IMR-90 (cell line): ENCODE data around the gene VAMP3. TPM values are rescaled to one million over a fixed set of nuclear protein-coding genes. Genes with fewer than 3 reads are reported as not detected.
A peak's percentile ranks its signal among the peaks of the same experiment; 100 is the strongest.

Experiments
- ATAC-seq: fragments of 200-7000 bp; cut with Tn5 transposase; 2 replicates; pipeline ENCODE4 v1.9.1; 2020; ENCODE audit warnings: low read depth, mild to moderate bottlenecking, moderate library complexity
- BruUV-seq: library from RNA; stranded (reverse); fragments of 400-500 nt; replicated peaks from 2 replicates; lab custom pipeline; 2021; lab: Mats Ljungman, UMichigan
- CTCF ChIA-PET: fragments of 300-600 bp; formaldehyde crosslinking; extraction: SDS; loops from one replicate; lab custom pipeline; 2021; ENCODE audit warnings: antibody characterized with exemption; lab: Yijun Ruan, JAX
- POLR2A ChIA-PET: fragments of 300-600 bp; sonication (Branson Sonifier 250); formaldehyde crosslinking; loops from one replicate; lab custom pipeline; 2022; ENCODE audit warnings: antibody characterized with exemption; ENCODE audit not compliant: unreplicated experiment; lab: Charles Lee
- DNase-seq: peaks from one replicate; pipeline ENCODE4 v3.0.0; 2013
- H2AFZ ChIP-seq: replicated peaks from 2 replicates; pipeline ENCODE3; 2013; ENCODE audit warnings: low read length, mild to moderate bottlenecking; ENCODE audit not compliant: poor library complexity
- H2AK5ac ChIP-seq: 2 replicates; pipeline ENCODE4 v1.6.1; 2013; ENCODE audit warnings: low read depth, low read length, inconsistent platforms
- H2AK9ac ChIP-seq: replicated peaks from 2 replicates; pipeline ENCODE3; 2013; ENCODE audit warnings: mild to moderate bottlenecking, low read depth, low read length, moderate library complexity; ENCODE audit not compliant: poor library complexity
- H2BK120ac ChIP-seq: 2 replicates; pipeline ENCODE4 v1.6.1; 2013; ENCODE audit warnings: low read depth, low read length, inconsistent platforms
- H2BK15ac ChIP-seq: 3 replicates; pipeline ENCODE4 v1.6.1; 2013; ENCODE audit warnings: low read depth, low read length, inconsistent platforms
- H2BK20ac ChIP-seq: 2 replicates; pipeline ENCODE4 v1.6.1; 2013; ENCODE audit warnings: low read depth, mild to moderate bottlenecking, inconsistent platforms, low read length, moderate library complexity
- H2BK5ac ChIP-seq: 2 replicates; pipeline ENCODE4 v1.6.1; 2013; ENCODE audit warnings: mild to moderate bottlenecking, low read depth, low read length, inconsistent platforms; ENCODE audit not compliant: poor library complexity, severe bottlenecking
- H3K14ac ChIP-seq: replicated peaks from 2 replicates; pipeline ENCODE4 v1.6.1; 2013; ENCODE audit warnings: low read depth, low read length, inconsistent platforms
- H3K18ac ChIP-seq: 2 replicates; pipeline ENCODE4 v1.6.1; 2013; ENCODE audit warnings: low read depth, low read length, control low read depth
- H3K23ac ChIP-seq: 2 replicates; pipeline ENCODE4 v1.6.1; 2013; ENCODE audit warnings: low read depth, low read length, inconsistent platforms
- H3K27ac ChIP-seq: 2 replicates; pipeline ENCODE4 v1.5.1; 2013; ENCODE audit warnings: mild to moderate bottlenecking, control low read depth, low read length; ENCODE audit not compliant: insufficient read depth
- H3K27me3 ChIP-seq: 2 replicates; pipeline ENCODE4 v1.6.1; 2013; ENCODE audit warnings: low read length; ENCODE audit not compliant: control insufficient read depth, insufficient read depth
- H3K36me3 ChIP-seq: 2 replicates; pipeline ENCODE4 v1.6.1; 2013; ENCODE audit warnings: low read length, mixed read lengths; ENCODE audit not compliant: control insufficient read depth, insufficient read depth
- H3K4ac ChIP-seq: 2 replicates; pipeline ENCODE4 v1.6.1; 2013; ENCODE audit warnings: low read depth, low read length, inconsistent platforms
- H3K4me1 ChIP-seq: 2 replicates; pipeline ENCODE4 v1.6.1; 2013; ENCODE audit warnings: low read length, mixed read lengths; ENCODE audit not compliant: control insufficient read depth, insufficient read depth
- H3K4me2 ChIP-seq: 2 replicates; pipeline ENCODE4 v1.6.1; 2013; ENCODE audit warnings: low read depth, mild to moderate bottlenecking, control low read depth, low read length, moderate library complexity
- H3K4me3 ChIP-seq: 2 replicates; pipeline ENCODE4 v1.5.1; 2013; ENCODE audit warnings: low read depth, mild to moderate bottlenecking, control low read depth, low read length, moderate library complexity; ENCODE audit not compliant: insufficient read depth
- H3K56ac ChIP-seq: 2 replicates; pipeline ENCODE4 v1.6.1; 2013; ENCODE audit warnings: low read length, inconsistent platforms; ENCODE audit not compliant: insufficient read depth; ENCODE audit errors: extremely low read depth
- H3K79me1 ChIP-seq, 2 experiments: 2 replicates each; pipeline ENCODE4 v1.6.1; 2013; ENCODE audit warnings: low read length in 2 of 2, inconsistent platforms in 1 of 2, low read depth in 1 of 2
- H3K9ac ChIP-seq: 2 replicates; pipeline ENCODE4 v1.6.1; 2013; ENCODE audit warnings: low read depth, low read length, control low read depth
- H3K9me1 ChIP-seq: 2 replicates; pipeline ENCODE4 v1.6.1; 2013; ENCODE audit warnings: low read length, inconsistent platforms; ENCODE audit not compliant: insufficient read depth
- H3K9me3 ChIP-seq: 2 replicates; pipeline ENCODE4 v1.6.1; 2013; ENCODE audit warnings: low read length; ENCODE audit not compliant: control insufficient read depth, insufficient read depth
- H4K20me1 ChIP-seq: 2 replicates; pipeline ENCODE4 v1.6.1; 2013; ENCODE audit warnings: low read length, inconsistent platforms; ENCODE audit not compliant: insufficient read depth
- H4K5ac ChIP-seq: 2 replicates; pipeline ENCODE4 v1.6.1; 2013; ENCODE audit warnings: mild to moderate bottlenecking, low read depth, low read length, control low read depth
- H4K8ac ChIP-seq, 2 experiments: 2 replicates each; pipeline ENCODE4 v1.6.1; 2013; ENCODE audit warnings: low read depth in 2 of 2, low read length in 2 of 2, control low read depth in 1 of 2, inconsistent platforms in 1 of 2
- H4K91ac ChIP-seq: 2 replicates; pipeline ENCODE4 v1.6.1; 2013; ENCODE audit warnings: low read depth, low read length, inconsistent platforms; ENCODE audit not compliant: insufficient read depth
- BHLHE40 ChIP-seq: fragments of 150-350 bp; IDR thresholded peaks from 2 replicates; pipeline ENCODE4 v1.6.1; 2016; ENCODE audit warnings: mild to moderate bottlenecking, low read depth, low read length
- CEBPB ChIP-seq: IDR thresholded peaks from 2 replicates; pipeline ENCODE4 v1.6.1; 2012; ENCODE audit warnings: low read depth, low read length, improper control_type of control experiment
- CHD1 ChIP-seq: IDR thresholded peaks from 2 replicates; pipeline ENCODE4 v1.6.1; 2012; ENCODE audit warnings: low read depth, low read length, improper control_type of control experiment
- FOS ChIP-seq: fragments of 150-350 bp; IDR thresholded peaks from 2 replicates; pipeline ENCODE4 v1.6.1; 2016; ENCODE audit warnings: low read depth, low read length
- MAFK ChIP-seq: IDR thresholded peaks from 2 replicates; pipeline ENCODE4 v1.6.1; 2012; ENCODE audit warnings: low read depth, low read length, improper control_type of control experiment
- MAZ ChIP-seq: IDR thresholded peaks from 2 replicates; pipeline ENCODE4 v1.6.1; 2012; ENCODE audit warnings: low read depth, mild to moderate bottlenecking, low read length, improper control_type of control experiment, moderate library complexity, borderline replicate concordance
- MXI1 ChIP-seq: IDR thresholded peaks from 2 replicates; pipeline ENCODE4 v1.6.1; 2012; ENCODE audit warnings: low read depth, mild to moderate bottlenecking, low read length, moderate library complexity, borderline replicate concordance
- NFE2L2 ChIP-seq: fragments of 150-350 bp; IDR thresholded peaks from 2 replicates; pipeline ENCODE4 v1.6.1; 2016; ENCODE audit warnings: low read depth, mild to moderate bottlenecking, low read length
- POLR2A ChIP-seq: IDR thresholded peaks from 2 replicates; pipeline ENCODE4 v1.6.1; 2012; ENCODE audit warnings: mild to moderate bottlenecking, low read depth, low read length
- RAD21 ChIP-seq: IDR thresholded peaks from 2 replicates; pipeline ENCODE4 v1.6.1; 2012; ENCODE audit warnings: low read length, improper control_type of control experiment
- RCOR1 ChIP-seq: IDR thresholded peaks from 2 replicates; pipeline ENCODE4 v1.6.1; 2012; ENCODE audit warnings: mild to moderate bottlenecking, low read length, improper control_type of control experiment; ENCODE audit not compliant: insufficient replicate concordance
- RFX5 ChIP-seq: IDR thresholded peaks from 2 replicates; pipeline ENCODE4 v1.8.0; 2012; ENCODE audit warnings: low read depth, mild to moderate bottlenecking, low read length, moderate library complexity
- SMC3 ChIP-seq: fragments of 150-350 bp; IDR thresholded peaks from 2 replicates; pipeline ENCODE4 v1.6.1; 2016; ENCODE audit warnings: low read depth, mild to moderate bottlenecking, antibody characterized with exemption, low read length, moderate library complexity
- WGBS, 2 experiments: methylation state at CpG; one replicate each; pipeline versions ENCODE4 v1.1.5 to v1.1.7; 2013; ENCODE audit warnings: missing lambda C conversion rate in 2 of 2; ENCODE audit not compliant: insufficient read length in 1 of 2; ENCODE audit errors: extremely low coverage in 2 of 2; 5-methylcytosine and 5-hydroxymethylcytosine counted together
- dilution Hi-C: fragments of 300-500 bp; cut with HindIII; formaldehyde crosslinking; loops from one replicate; pipeline ENCODE4 v1.14.3; 2018; ENCODE audit warnings: low sequenced_read_pairs; ENCODE audit not compliant: unreplicated experiment
- in situ Hi-C: fragments of 300-500 bp; cut with MboI; formaldehyde crosslinking; loops from 3 replicates; pipeline ENCODE4 v1.14.3; 2019; ENCODE audit warnings: low sequenced_read_pairs, inconsistent platforms, mixed read lengths
- intact Hi-C: fragments of 100-400 bp; cut with micrococcal nuclease; formaldehyde crosslinking; loops from 2 replicates; pipeline ENCODE4 v1.10.0; 2022
- polyA plus RNA-seq, 3 experiments: library from polyadenylated mRNA; depleted of rRNA; stranded (reverse); fragments of >200 nt; gene quantifications; 2 replicates each; pipeline ENCODE4 v1.2.3, GENCODE V29; 2012; ENCODE audit warnings: low replicate concordance in 1 of 3
- total RNA-seq: library from RNA; depleted of rRNA; stranded (reverse); fragments of >200 nt; gene quantifications from 2 replicates; pipeline ENCODE4 v1.2.3, GENCODE V29; 2012
- TF ChIP-seq, protein P1 (sequence below): fragments of 150-350 bp; IDR thresholded peaks from 2 replicates; pipeline ENCODE4 v1.6.1; 2017; ENCODE audit warnings: mild to moderate bottlenecking, antibody characterized with exemption, low read length, low read depth
- TF ChIP-seq, protein P2 (sequence below): conservative IDR thresholded peaks from 2 replicates; pipeline ENCODE4 v1.5.1; 2012; ENCODE audit warnings: mild to moderate bottlenecking, low read depth, low read length, improper control_type of control experiment
- TF ChIP-seq, protein P3 (sequence below): fragments of 150-350 bp; IDR thresholded peaks from 2 replicates; pipeline ENCODE4 v1.6.1; 2016; ENCODE audit warnings: low read depth, mild to moderate bottlenecking, low read length, moderate library complexity, borderline replicate concordance

Gene VAMP3
- total and polyA plus RNA-seq, 2 of the 4 experiments (the other 2 are of a cell fraction), result 99.1 to 354 TPM

DNA sequence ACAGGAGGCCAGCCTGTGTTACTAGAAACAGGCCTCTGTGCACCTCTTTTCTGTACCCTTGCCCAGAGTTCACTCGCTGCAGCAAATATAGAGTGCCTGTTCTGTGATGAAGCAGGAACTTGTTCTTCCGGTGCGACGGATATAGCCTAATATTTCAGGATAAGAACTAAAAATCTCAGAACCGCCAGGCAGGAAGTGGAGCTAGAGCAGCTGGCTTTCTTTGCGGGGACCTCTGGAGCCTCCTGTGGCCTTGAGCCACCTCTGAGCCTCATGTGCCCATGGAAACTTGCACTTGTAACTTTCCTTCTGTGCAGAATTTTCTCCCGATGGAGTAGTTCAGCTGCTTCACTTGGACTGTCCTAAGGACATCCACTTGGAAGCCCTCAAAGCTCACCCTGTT is 44.5 kb upstream of the VAMP3 start:
- BruUV-seq, result no TSS peak
- H4K8ac ChIP-seq, result no peak overlapping the region
- peak overlapping the region; percentile 67 for H2AFZ ChIP-seq
- H3K9me1 ChIP-seq, result no peaks in the 10 kb centered on the region
- intact Hi-C loops, result no loop called here
- H2BK120ac ChIP-seq, result no peak overlapping the region
- H3K4me3 ChIP-seq, result no peak overlapping the region
- WGBS, 2 experiments, result 40% methylated on average over 1 of the region's 7 CpGs; no CpG with 5 or more reads in 1 of the 2 experiments
- no peaks in the 10 kb centered on the region for H4K20me1 ChIP-seq
- no peak overlapping the region for H3K4me2 ChIP-seq
- TF ChIP-seq POLR2A (no peak), RCOR1 (no peak), NFE2L2 (no peak), RAD21 (no peak), CHD1 (no peak), CEBPB (no peak), BHLHE40 (no peak), MAFK (no peak), MXI1 (no peak), SMC3 (no peak), MAZ (no peak), RFX5 (no peak), FOS (no peak)
- TF ChIP-seq, protein P1, sequence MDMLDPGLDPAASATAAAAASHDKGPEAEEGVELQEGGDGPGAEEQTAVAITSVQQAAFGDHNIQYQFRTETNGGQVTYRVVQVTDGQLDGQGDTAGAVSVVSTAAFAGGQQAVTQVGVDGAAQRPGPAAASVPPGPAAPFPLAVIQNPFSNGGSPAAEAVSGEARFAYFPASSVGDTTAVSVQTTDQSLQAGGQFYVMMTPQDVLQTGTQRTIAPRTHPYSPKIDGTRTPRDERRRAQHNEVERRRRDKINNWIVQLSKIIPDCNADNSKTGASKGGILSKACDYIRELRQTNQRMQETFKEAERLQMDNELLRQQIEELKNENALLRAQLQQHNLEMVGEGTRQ, result no peak
- TF ChIP-seq, protein P2, sequence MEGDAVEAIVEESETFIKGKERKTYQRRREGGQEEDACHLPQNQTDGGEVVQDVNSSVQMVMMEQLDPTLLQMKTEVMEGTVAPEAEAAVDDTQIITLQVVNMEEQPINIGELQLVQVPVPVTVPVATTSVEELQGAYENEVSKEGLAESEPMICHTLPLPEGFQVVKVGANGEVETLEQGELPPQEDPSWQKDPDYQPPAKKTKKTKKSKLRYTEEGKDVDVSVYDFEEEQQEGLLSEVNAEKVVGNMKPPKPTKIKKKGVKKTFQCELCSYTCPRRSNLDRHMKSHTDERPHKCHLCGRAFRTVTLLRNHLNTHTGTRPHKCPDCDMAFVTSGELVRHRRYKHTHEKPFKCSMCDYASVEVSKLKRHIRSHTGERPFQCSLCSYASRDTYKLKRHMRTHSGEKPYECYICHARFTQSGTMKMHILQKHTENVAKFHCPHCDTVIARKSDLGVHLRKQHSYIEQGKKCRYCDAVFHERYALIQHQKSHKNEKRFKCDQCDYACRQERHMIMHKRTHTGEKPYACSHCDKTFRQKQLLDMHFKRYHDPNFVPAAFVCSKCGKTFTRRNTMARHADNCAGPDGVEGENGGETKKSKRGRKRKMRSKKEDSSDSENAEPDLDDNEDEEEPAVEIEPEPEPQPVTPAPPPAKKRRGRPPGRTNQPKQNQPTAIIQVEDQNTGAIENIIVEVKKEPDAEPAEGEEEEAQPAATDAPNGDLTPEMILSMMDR, result no peak
- TF ChIP-seq, protein P3, sequence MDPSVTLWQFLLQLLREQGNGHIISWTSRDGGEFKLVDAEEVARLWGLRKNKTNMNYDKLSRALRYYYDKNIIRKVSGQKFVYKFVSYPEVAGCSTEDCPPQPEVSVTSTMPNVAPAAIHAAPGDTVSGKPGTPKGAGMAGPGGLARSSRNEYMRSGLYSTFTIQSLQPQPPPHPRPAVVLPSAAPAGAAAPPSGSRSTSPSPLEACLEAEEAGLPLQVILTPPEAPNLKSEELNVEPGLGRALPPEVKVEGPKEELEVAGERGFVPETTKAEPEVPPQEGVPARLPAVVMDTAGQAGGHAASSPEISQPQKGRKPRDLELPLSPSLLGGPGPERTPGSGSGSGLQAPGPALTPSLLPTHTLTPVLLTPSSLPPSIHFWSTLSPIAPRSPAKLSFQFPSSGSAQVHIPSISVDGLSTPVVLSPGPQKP, result no peak
- POLR2A ChIA-PET, result no interaction called here
- H3K27me3 ChIP-seq, result peaks cover 39% of the 10 kb centered on the region
- H3K23ac ChIP-seq, result no peak overlapping the region
- no peaks in the 10 kb centered on the region for H3K9me3 ChIP-seq
- no peak overlapping the region for H3K14ac ChIP-seq
- CTCF ChIA-PET, result no interaction called here
- in situ Hi-C loops, result no loop called here
- no peak overlapping the region for H3K9ac ChIP-seq
- H3K4ac ChIP-seq, result no peak overlapping the region
- H3K27ac ChIP-seq, result no peak overlapping the region
- no peaks in the 10 kb centered on the region for H3K4me1 ChIP-seq
- H4K91ac ChIP-seq, result no peak overlapping the region
- no peak overlapping the region for H2AK5ac ChIP-seq
- H2AK9ac ChIP-seq, result no peak overlapping the region
- no peak for ATAC-seq
- H4K5ac ChIP-seq, result no peak overlapping the region
- H3K36me3 ChIP-seq, result no peaks in the 10 kb centered on the region
- H3K18ac ChIP-seq, result no peak overlapping the region
- no peak overlapping the region for H2BK20ac ChIP-seq
- no peak overlapping the region for H2BK5ac ChIP-seq
- dilution Hi-C loops, result no loop called here
- no peak overlapping the region for H2BK15ac ChIP-seq
- H3K79me1 ChIP-seq, result no peaks in the 10 kb centered on the region
- H3K56ac ChIP-seq, result no peak overlapping the region
- no peak for DNase-seq
